GM21529 (cell line): ENCODE data around the gene AMACR.
"Not testable (repeated sequence)": the region's sequence is repeated elsewhere in the genome, so short reads cannot be mapped to it uniquely, and the experiment has no call there.

ENCODE experiments used
- ATAC-seq: cut with Tn5 transposase; IDR thresholded peaks from one replicate; pipeline ENCODE4 v1.9.1; 2021; ENCODE audit not compliant: unreplicated experiment

The AMACR gene

DNA sequence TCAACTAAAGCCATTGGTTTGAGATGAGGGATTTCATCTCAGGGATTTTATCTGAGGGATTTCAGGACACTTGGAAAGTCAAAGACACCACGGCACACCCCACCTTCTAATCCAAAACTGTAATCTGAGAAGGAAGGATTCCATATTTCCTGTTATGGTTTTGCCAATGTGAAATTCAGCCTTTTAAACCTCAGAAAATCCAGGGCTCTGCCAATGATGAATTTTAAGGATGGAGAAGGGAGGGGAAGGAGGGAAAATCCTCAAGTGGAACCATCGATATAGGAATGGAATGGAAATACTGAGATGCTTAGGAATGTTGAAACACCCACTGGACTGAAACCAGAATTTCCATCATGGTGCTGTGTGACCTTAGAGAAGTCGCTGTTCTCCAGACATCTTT is 29.9 kb upstream of the AMACR start:
- ATAC-seq = no peak

GRCh38 chr5:34035756-34036155 is 27.9 kb upstream of the AMACR start:
- no peak for ATAC-seq

- ATAC-seq = peak; percentile 55
Measured at GRCh38 chr5:34034534-34035327, 26.9 kb upstream of the AMACR start.

DNA sequence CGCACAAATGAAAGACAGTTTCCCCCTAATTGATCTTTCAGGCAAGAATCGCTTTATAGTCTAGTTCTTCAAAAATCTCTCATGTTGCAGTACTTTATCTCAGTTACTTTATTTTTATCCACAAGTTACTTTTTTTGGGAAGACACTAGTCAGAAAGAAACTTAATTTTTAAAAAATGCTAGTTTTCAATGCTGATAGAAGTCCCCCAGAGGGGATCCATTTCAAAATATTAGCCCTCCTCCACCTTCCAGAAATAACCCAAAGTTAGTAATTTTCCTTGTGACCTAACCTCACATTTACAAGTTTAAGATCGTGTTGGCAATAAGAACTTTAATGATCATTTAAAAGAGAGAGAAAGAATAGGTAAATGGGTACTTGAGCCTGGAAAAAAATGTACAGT is 24.1 kb upstream of the AMACR start:
- no peak for ATAC-seq

DNA sequence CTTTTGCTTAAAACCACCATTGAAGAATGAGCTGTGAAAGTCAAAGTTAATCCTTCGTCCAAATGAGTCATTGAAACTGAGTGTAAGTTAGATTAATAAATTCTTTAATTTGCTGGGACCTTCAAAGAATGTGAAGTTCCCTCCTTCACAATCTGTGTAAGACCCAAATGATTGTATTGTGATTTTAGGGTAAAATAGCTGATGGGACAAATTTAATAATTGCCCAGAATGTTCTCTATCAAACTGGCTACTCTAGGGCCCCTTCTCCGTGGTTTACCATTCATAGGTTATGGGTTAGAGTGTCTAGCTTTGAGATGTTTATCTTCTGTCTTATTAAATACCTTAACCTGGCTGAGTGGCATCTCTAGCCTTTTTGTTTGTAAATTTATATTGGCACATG is 23.3 kb upstream of the AMACR start:
- no peak for ATAC-seq

DNA sequence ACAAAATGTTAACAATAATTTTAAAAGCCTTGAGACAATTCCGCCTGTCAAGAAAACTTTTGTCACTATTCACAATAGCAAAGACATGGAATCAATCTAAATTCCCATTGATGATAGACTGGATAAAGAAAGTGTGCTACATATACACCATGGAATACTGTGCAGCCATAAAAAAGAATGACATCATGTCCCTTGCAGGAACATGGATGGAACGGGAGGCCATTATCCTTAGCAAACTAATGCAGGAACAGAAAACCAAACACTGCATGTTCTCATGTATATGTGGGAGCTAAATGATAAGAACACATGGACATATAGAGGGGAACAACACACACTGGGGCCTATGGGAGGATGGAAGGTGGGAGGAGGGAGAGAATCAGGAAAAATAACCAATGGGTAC is 22.7 kb upstream of the AMACR start:
- ATAC-seq = not testable (repeated sequence)

- no peak for ATAC-seq
Measured at GRCh38 chr5:34030048-34030447, 22.2 kb upstream of the AMACR start.

- no peak for ATAC-seq
Measured at GRCh38 chr5:34028349-34028748, 20.5 kb upstream of the AMACR start.

- no peak for ATAC-seq
Measured at GRCh38 chr5:34026089-34026761, 18.4 kb upstream of the AMACR start.

DNA sequence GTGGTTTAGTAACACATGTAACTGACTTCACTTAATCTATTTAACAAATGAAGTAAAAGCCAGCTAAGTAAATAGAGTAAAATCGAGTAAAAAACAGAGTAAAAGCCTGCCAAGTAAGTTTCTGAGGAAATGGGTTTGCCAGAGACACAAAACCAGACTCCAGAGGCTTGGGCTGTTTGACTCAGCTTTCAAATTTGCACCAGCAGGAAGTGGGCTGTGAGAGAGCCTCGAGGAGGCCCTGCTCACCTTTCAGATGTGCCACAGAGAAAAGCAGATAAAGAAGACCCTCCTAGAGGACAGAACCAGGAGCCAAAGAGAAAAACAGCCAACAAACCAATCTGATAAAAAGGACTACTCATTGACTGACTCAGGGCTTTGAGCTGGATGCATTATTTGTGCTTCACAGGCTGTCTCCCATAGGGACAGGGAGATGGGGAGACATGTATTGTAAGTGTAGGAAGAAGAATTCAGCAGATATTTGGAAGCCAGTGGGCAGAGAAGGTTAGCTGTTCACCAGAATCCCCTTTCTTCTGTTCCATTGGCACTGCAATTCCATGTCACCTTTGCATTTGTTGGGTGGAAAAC is 14.4 kb upstream of the AMACR start:
- peak; percentile 96 for ATAC-seq

DNA sequence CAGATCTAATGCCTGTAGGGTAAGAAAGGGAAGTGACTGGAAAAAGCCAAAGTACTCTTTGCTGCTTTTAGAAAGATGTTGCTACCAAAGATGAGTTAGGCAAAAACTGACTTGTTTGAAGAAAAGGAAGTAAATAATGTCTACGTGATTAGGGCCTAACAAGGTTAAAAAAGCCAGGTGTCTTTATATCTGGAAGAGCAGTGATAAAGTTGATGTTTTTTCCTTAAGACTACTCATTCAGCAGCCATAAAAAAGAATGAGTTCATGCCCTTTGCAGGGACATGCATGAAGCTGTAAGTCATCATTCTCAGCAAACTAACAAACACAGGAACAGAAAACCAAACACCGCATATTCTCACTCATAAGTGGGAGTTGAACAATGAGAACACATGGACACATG is 13.5 kb upstream of the AMACR start:
- no peak for ATAC-seq

GRCh38 chr5:34020726-34021125 is 12.9 kb upstream of the AMACR start:
- ATAC-seq = no peak

- ATAC-seq = no peak
Measured at GRCh38 chr5:34017254-34017653, 9.4 kb upstream of the AMACR start.

DNA sequence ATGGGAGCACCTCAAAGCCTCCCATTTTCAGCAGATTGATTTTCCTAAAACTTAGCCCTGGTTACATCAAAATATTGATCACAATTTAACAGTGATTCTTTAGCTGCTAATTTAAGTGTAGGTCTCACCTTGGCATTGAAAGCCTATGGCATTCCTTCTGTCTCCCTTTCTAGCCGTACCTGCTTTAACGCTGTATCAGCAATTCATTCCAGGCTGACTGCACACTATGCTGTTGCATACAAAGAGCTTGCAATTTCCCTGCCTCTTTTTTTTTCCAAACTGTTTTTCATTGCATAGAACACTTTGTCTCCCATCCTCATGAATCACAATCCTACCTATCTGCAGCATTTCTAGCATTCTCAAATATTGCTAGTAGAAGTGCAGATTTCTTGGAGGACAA is 8.9 kb upstream of the AMACR start:
- no peak for ATAC-seq

GRCh38 chr5:34016222-34016621 is 8.4 kb upstream of the AMACR start:
- ATAC-seq = no peak

DNA sequence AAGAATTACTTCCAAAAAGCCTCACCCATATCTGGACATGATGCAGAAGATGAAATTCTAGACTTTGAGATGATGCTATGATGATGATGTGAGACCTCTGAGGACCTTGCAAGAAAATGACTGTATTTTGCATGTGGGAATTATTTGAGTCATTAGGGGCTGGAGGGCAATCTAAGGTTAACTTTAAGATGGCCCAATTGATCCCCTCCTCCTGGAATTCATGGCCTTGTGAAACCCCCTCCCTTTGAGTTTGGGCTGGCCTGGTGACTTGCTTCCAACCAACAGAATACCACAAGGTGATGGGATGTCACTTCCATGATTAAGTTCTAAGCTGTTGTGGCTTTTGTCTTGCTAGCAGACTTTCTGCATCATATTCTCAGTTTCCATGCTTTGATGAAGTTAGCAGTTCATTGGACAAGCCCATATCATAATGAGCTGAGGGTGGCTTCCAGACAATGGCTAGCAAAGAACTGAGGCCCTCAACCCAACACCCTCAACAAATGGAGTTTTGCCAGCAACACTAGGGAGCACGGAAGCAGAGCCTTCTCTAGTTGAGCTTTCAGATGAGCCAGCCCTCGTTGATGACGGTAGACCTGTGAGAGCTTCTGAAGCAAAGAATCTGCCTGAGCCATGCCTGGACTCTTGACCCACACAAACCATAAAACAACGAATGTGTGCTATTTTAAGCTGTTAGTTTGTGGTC is 7.4 kb upstream of the AMACR start:
- no peak for ATAC-seq

- no peak for ATAC-seq
Measured at GRCh38 chr5:34014626-34015025, 6.8 kb upstream of the AMACR start.

DNA sequence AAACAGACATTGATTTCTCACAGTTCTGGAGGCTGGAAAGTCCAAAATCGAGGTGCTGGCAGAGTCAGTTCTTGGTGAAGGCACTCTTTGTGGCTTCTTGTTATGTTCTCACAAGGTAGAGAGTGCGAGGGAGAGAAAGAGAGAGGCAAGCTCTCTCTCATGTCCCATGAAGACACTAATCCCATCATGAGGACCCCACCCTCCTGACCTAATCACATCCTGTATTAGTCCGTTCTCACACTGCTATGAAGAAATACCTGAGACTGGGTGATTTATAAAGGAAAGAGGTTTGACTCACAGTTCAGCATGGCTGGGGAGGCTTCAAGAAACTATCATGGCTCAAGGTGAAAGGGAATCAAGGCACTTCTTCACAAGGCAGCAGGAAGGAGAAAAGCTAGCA is 5.7 kb upstream of the AMACR start:
- ATAC-seq = no peak

- ATAC-seq = no peak
Measured at GRCh38 chr5:34012791-34013190, 4.9 kb upstream of the AMACR start.

GRCh38 chr5:34011536-34011935 is 3.7 kb upstream of the AMACR start:
- ATAC-seq = no peak

DNA sequence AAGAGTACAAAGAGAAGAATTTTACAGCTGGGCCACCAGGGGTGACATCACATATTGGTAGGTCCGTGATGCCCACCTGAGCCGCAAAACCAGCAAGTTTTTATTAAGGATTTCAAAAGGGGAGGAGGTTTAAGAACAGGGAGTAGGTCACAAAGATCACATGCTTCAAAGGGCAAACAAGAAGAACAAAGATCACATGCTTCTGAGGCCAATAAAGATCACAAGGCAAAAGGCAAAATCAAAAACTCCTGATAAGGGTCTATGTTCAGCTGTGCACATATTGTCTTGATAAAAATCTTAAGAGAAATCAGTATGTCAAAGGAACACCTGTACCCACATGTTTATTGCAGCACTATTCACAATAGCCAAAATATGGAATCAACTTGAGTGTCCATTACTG is 2.3 kb upstream of the AMACR start:
- not testable (repeated sequence) for ATAC-seq

- ATAC-seq = no peak
Measured at GRCh38 chr5:34009610-34010009, 1.8 kb upstream of the AMACR start.
